ENCODE measurements around the gene NME7. TPM values are rescaled to one million over a fixed set of nuclear protein-coding genes. Genes with fewer than 3 reads are reported as not detected.
A peak's percentile ranks its signal among the peaks of the same experiment; 100 is the strongest.

NME7 gene
- total RNA-seq, 2 donors from 2014 or later: 4.1 to 4.8 TPM

- DNase-seq: no peak
- intact Hi-C loops (cut with DNase I): no loop called here
- no peaks in the 10 kb centered on the region for H3K4me1 ChIP-seq
- no peak overlapping the region for H3K27ac ChIP-seq
- no peak overlapping the region for H3K9ac ChIP-seq (ENCODE audit: low read depth in 2 of 2, low read length in 2 of 2)
- H3K4me3 ChIP-seq: no peak overlapping the region
- no peaks in the 10 kb centered on the region for H3K27me3 ChIP-seq
- no peaks in the 10 kb centered on the region for H3K36me3 ChIP-seq
- TF ChIP-seq CTCF (IDR thresholded peaks at IDR 0.05): no peak
- no peaks in the 10 kb centered on the region for H3K9me3 ChIP-seq
These were observed 216.2 kb downstream of the NME7 start for GRCh38 chr1:169151338-169151837.

GRCh38 chr1:169150641-169151337, 216.8 kb downstream of the NME7 start:
- Histone ChIP-seq H3K9me3 (no peaks in the 10 kb centered on the region), H3K36me3 (no peaks in the 10 kb centered on the region), H3K27ac (no peak overlapping the region), H3K27me3 (no peaks in the 10 kb centered on the region), H3K4me3 (no peak overlapping the region), H3K9ac (ENCODE audit: low read depth in 2 of 2, low read length in 2 of 2) (no peak overlapping the region), H3K4me1 (no peaks in the 10 kb centered on the region)
- TF ChIP-seq CTCF (IDR thresholded peaks at IDR 0.05): no peak
- intact Hi-C loops (cut with DNase I): no loop called here
- DNase-seq: no peak

GRCh38 chr1:169149555-169150286, 217.9 kb downstream of the NME7 start:
- TF ChIP-seq CTCF (IDR thresholded peaks at IDR 0.05): no peak
- Histone ChIP-seq H3K9me3 (no peaks in the 10 kb centered on the region), H3K36me3 (no peaks in the 10 kb centered on the region), H3K9ac (ENCODE audit: low read depth in 2 of 2, low read length in 2 of 2) (no peak overlapping the region), H3K27me3 (no peaks in the 10 kb centered on the region), H3K4me3 (no peak overlapping the region), H3K27ac (no peak overlapping the region), H3K4me1 (no peaks in the 10 kb centered on the region)
- intact Hi-C loops (cut with DNase I): no loop called here
- DNase-seq: no peak

- TF ChIP-seq CTCF (IDR thresholded peaks at IDR 0.05): no peak
- Histone ChIP-seq H3K9ac (ENCODE audit: low read depth in 2 of 2, low read length in 2 of 2) (no peak overlapping the region), H3K36me3 (no peaks in the 10 kb centered on the region), H3K4me1 (no peaks in the 10 kb centered on the region), H3K9me3 (no peaks in the 10 kb centered on the region), H3K4me3 (no peak overlapping the region), H3K27ac (no peak overlapping the region), H3K27me3 (no peaks in the 10 kb centered on the region)
- intact Hi-C loops (cut with DNase I): no loop called here
- peak; percentile 48 for DNase-seq
These were observed 218.9 kb downstream of the NME7 start for GRCh38 chr1:169148472-169149252.

GRCh38 chr1:169146576-169147214, 220.9 kb downstream of the NME7 start:
- Histone ChIP-seq H3K4me3 (no peak overlapping the region), H3K36me3 (no peaks in the 10 kb centered on the region), H3K9ac (ENCODE audit: low read depth in 2 of 2, low read length in 2 of 2) (no peak overlapping the region), H3K4me1 (no peaks in the 10 kb centered on the region), H3K27ac (no peak overlapping the region), H3K27me3 (no peaks in the 10 kb centered on the region), H3K9me3 (no peaks in the 10 kb centered on the region)
- intact Hi-C loops (cut with DNase I): no loop called here
- no peak for TF ChIP-seq CTCF (IDR thresholded peaks at IDR 0.05)
- DNase-seq: no peak
